Ovary (tissue), 9 donors: Measurements from ENCODE around the gene ZNF654. TPM values are rescaled to one million over a fixed set of nuclear protein-coding genes. Genes with fewer than 3 reads are reported as not detected.

ENCODE experiments used
- DNase-seq, 5 donors: peaks; one replicate each; pipeline ENCODE4 v3.0.0-alpha.2; 2019 to 2020
- H3K27ac ChIP-seq, 2 donors: fragments of 200-600 bp; one replicate each; pipeline versions ENCODE4 v1.5.1 to v1.8.0; 2019 to 2022
- H3K27me3 ChIP-seq: fragments of 200-600 bp; one replicate; pipeline ENCODE4 v1.8.0; 2022
- H3K36me3 ChIP-seq: fragments of 200-600 bp; sonication (generic); one replicate; pipeline ENCODE4 v1.5.1; 2019
- H3K4me1 ChIP-seq: one replicate; pipeline ENCODE4 v1.8.1; 2013; ENCODE audit warnings: mild to moderate bottlenecking, moderate library complexity; ENCODE audit not compliant: insufficient read depth
- H3K4me3 ChIP-seq: fragments of 200-600 bp; sonication (generic); one replicate; pipeline ENCODE4 v1.5.1; 2017
- H3K9me3 ChIP-seq, 2 donors: fragments of 200-600 bp in 1 of 2; sonication (generic) in 1 of 2; one replicate each; pipeline versions ENCODE4 v1.5.1 to v1.8.1; 2013 to 2019; ENCODE audit warnings: mild to moderate bottlenecking in 1 of 2, moderate library complexity in 1 of 2
- CTCF ChIP-seq, 3 donors: fragments of 450-650 bp in 2 of 3; fragments of 200-600 bp in 1 of 3; IDR thresholded peaks; one replicate each; pipeline versions ENCODE4 v1.5.1 to v1.8.0; 2016 to 2022; ENCODE audit warnings: antibody characterized with exemption in 3 of 3, mild to moderate bottlenecking in 1 of 3
- EP300 ChIP-seq: sonication (generic); formaldehyde crosslinking; IDR thresholded peaks from one replicate; pipeline ENCODE4 v1.6.1; 2017; ENCODE audit warnings: antibody characterized with exemption
- POLR2A ChIP-seq: fragments of 450-650 bp; IDR thresholded peaks from one replicate; pipeline ENCODE4 v1.6.1; 2017; ENCODE audit warnings: antibody characterized with exemption, mild to moderate bottlenecking, moderate library complexity
- WGBS, 3 donors: extraction: QIAGEN DNeasy Blood & Tissue Kit in 1 of 3; methylation state at CpG; one replicate each; pipeline versions ENCODE4 v1.1.5 to v1.1.7; 2013 to 2017; 5-methylcytosine and 5-hydroxymethylcytosine counted together
- intact Hi-C, 4 donors: fragments of 100-400 bp; cut with DNase I; formaldehyde crosslinking; loops; one replicate each; pipeline versions ENCODE4 v1.11.0 to v1.15.1; 2022 to 2023
- polyA plus RNA-seq, 2 donors: library from polyadenylated mRNA; stranded (reverse); fragments of 200-250 nt in 1 of 2; fragments of 350-450 nt in 1 of 2; fragmentation: Illumina TruSeq in 1 of 2; extraction: RNeasy Lipid Tissue Mini Kit (QIAGEN cat#74804) in 1 of 2; gene quantifications; one replicate each; pipeline ENCODE4 v1.2.3, GENCODE V29; 2013 to 2014
- total RNA-seq, 7 donors: library from RNA; depleted of rRNA in 2 of 7; stranded (reverse); fragments of >200 nt in 2 of 7; fragmentation: NEBNext Ultra II Directional in 3 of 7; extraction: Animal tissue kit (Norgen Biotek cat#: 25700) in 3 of 7; gene quantifications; one replicate each; pipeline versions ENCODE4 v1.1.0 to v1.2.4, GENCODE V29; 2016 to 2023
- donor health status: DM: no; HTN: no; CAD: no; lungs with moderate emphysema.
- donor health status: DM: no; HTN: no; CAD: no.
- donor health status: Bipolar disorder and iron deficiency.
- donor health status: DM: yes; HTN: yes; CAD: no.
- donor health status: DM: no; HTN: no; CAD: no.
- donor health status: DM: yes; HTN: yes; CAD: no.

The ZNF654 gene
- total and polyA plus RNA-seq, 9 donors = 5.2 to 22.0 (median 15.1) TPM

GRCh38 chr3:88123526-88123925 is 64.5 kb downstream of the ZNF654 start:
- Histone ChIP-seq H3K9me3 (no peaks in the 10 kb centered on the region), H3K27ac (no peak overlapping the region), H3K36me3 (no peaks in the 10 kb centered on the region), H3K4me1 (peaks cover 2% of the 10 kb centered on the region), H3K4me3 (no peak overlapping the region), H3K27me3 (no peaks in the 10 kb centered on the region)
- DNase-seq = no peak
- 91 to 100% (median 98%) methylated on average over 1 of the region's 1 CpG for WGBS, 3 donors
- TF ChIP-seq EP300 = no peak
- no peak for TF ChIP-seq CTCF (IDR thresholded peaks at IDR 0.05)
- no peak for TF ChIP-seq POLR2A
- intact Hi-C loops = no loop called here

- WGBS, 3 donors = 81 to 95% (median 88%) methylated on average over 1 of the region's 1 CpG
- intact Hi-C loops = no loop called here
- H3K4me1 ChIP-seq = no peaks in the 10 kb centered on the region
- H3K9me3 ChIP-seq = no peaks in the 10 kb centered on the region
- no peaks in the 10 kb centered on the region for H3K36me3 ChIP-seq
- no peaks in the 10 kb centered on the region for H3K27me3 ChIP-seq
- DNase-seq = no peak
- H3K4me3 ChIP-seq = no peak overlapping the region
- TF ChIP-seq EP300 (no peak), CTCF (IDR thresholded peaks at IDR 0.05) (no peak), POLR2A (no peak)
- H3K27ac ChIP-seq = no peak overlapping the region
These were observed 72.6 kb downstream of the ZNF654 start for GRCh38 chr3:88131695-88132094.

GRCh38 chr3:88132894-88133293 is 73.8 kb downstream of the ZNF654 start:
- Histone ChIP-seq H3K9me3 (no peaks in the 10 kb centered on the region), H3K27ac (no peak overlapping the region), H3K4me3 (no peak overlapping the region), H3K4me1 (no peaks in the 10 kb centered on the region), H3K27me3 (no peaks in the 10 kb centered on the region), H3K36me3 (no peaks in the 10 kb centered on the region)
- intact Hi-C loops = no loop called here
- DNase-seq = no peak
- no peak for TF ChIP-seq EP300
- 57 to 86% (median 85%) methylated on average over 1 of the region's 1 CpG for WGBS, 3 donors

GRCh38 chr3:88133711-88134263 is 74.7 kb downstream of the ZNF654 start:
- intact Hi-C loops = no loop called here
- 0 to 42% (median 3%) methylated on average over 1 of the region's 1 CpG for WGBS, 3 donors
- TF ChIP-seq CTCF (IDR thresholded peaks at IDR 0.05) (no peak), POLR2A (no peak), EP300 (no peak)
- no peaks in the 10 kb centered on the region for H3K27me3 ChIP-seq
- H3K4me3 ChIP-seq = no peak overlapping the region
- no peaks in the 10 kb centered on the region for H3K4me1 ChIP-seq
- no peaks in the 10 kb centered on the region for H3K9me3 ChIP-seq
- no peak overlapping the region for H3K27ac ChIP-seq
- no peak for DNase-seq
- H3K36me3 ChIP-seq = no peaks in the 10 kb centered on the region

GRCh38 chr3:88137836-88138235 is 78.8 kb downstream of the ZNF654 start:
- H3K27me3 ChIP-seq = no peaks in the 10 kb centered on the region
- H3K4me1 ChIP-seq = no peaks in the 10 kb centered on the region
- no peaks in the 10 kb centered on the region for H3K36me3 ChIP-seq
- no peak overlapping the region for H3K4me3 ChIP-seq
- TF ChIP-seq POLR2A (no peak), CTCF (IDR thresholded peaks at IDR 0.05) (no peak), EP300 (no peak)
- intact Hi-C loops = no loop called here
- H3K9me3 ChIP-seq = no peaks in the 10 kb centered on the region
- no peak for DNase-seq
- H3K27ac ChIP-seq = no peak overlapping the region
- WGBS, 3 donors = 87 to 91% (median 90%) methylated on average over 1 of the region's 1 CpG
